Measurements from ENCODE around the gene DNAAF3.
A peak's percentile ranks its signal among the peaks of the same experiment; 100 is the strongest.

DNAAF3 gene

DNA sequence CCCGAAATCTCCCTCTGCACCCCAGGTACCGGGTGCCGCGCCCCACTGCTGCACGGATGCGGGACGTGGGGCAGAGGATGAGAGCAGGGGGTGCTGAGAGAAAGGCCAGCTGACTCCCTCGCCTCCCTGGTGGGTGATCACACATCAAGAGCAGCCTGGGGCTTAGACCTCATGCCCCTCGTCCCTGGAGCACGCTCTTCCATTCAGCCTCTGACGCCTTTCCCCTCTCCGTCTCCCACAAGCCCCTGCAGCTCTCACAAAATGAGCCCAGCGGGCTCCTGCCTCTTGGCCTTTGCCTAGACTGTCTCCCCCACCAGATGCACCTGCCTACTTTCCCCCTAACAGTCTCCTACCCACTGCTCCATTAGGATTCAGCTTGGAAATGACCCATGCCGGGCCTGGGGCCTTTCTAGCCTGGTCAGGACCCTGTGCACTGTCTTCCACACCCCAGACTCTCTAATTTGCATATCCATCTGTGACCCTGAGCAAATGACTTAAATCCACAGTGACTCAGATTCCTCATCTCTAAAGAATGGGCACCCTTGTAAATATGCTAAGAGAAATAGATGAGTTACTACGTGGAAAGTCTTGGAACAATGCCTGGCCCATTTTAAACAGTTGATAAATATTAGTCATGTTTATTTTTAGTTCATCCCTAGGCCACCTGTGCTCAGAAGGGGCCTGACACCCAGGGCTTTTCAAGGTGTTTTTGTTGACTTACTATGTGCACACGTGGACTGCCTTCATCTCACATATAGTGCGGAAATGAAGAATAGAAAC, 43.5 kb upstream of the DNAAF3 start (continued):
- TF ChIP-seq PATZ1 (tag by site-specific recombination; IDR thresholded peaks at IDR 0.05) (0 out of 2 replicates have a peak, but pooled peaks have one; percentile 17), GLIS1 (tag by site-specific recombination; IDR thresholded peaks at IDR 0.05) (peak; percentile 81), PRDM1 (tag by site-specific recombination; IDR thresholded peaks at IDR 0.05) (peak; percentile 44), SP3 (tag by site-specific recombination; IDR thresholded peaks at IDR 0.05) (no peak)

DNA sequence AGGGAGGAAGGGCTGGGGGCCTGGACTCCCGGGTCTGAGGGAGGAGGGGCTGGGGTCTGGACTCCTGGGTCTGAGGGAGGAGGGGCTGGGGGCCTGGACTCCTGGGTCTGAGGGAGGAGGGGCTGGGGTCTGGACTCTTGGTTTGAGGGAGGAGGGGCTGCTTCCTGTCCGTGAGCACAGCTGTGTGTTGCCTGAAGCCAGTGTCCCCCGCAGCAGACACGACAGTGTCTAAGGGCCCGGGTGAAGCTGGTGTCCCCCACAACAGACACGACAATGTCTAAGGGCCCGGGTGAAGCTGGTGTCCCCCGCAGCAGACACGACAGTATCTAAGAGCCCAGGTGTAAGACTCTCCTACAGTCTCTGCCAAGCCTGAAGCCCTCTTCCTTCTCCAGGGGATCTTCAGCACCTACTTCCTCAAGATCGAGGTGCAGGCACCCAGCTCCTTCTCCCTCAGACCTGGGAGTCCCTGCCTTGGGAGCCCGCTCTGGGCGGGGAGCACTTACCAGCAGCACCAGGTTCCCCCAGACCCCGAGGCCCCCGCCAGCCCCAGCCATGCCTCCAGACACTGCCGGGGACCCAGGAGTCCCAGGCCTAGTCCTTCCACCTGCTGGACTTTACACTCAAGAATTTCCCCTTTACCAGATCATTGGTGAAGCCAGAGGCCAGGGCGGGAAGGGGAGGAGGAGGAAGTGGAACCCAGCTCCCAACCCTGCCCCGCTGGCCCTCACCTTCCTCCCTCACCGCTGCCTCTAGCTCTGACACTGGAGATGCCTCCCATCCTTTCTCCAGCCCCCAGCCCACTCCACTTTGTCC, 42.7 kb upstream of the DNAAF3 start, which contains the start of gene PTPRH:
PTPRH (minus strand) TSS at position 622 of the 813 bp plus-strand sequence; CDS start at position 554, 68 bp downstream.
- Histone ChIP-seq H3K4me3 (ENCODE audit: low read depth, low read length) (no peak within 1 kb of the TSS), H3K4me1 (ENCODE audit: control insufficient read depth, insufficient read depth, low read length) (peaks cover 13% of the 10 kb centered on the region), H3K27ac (ENCODE audit: extremely low read depth, low read depth, low read length) (peak within 1 kb of the TSS; percentile 22; the same call in 1 of the 2 replicates), H3K36me3 (ENCODE audit: control insufficient read depth in 2 of 2, insufficient read depth in 1 of 2, low read length in 2 of 2) (no peaks in the 10 kb centered on the region), H3K9me3 (ENCODE audit: control insufficient read depth, insufficient read depth, low read depth, low read length) (no peaks in the 10 kb centered on the region; the same call in 1 of the 2 replicates)
- POLR2A ChIA-PET = interaction anchor here (1.2 kb wide), 1 partner anchor 198 kb away, joined by 3 read pairs; no protein-coding TSS in a partner anchor
- CTCF ChIA-PET = interaction anchor here (0.6 kb wide), 2 partner anchors 68 to 92 kb away, joined by 3 read pairs; no protein-coding TSS in a partner anchor
- TF ChIP-seq ZEB2 (tag by site-specific recombination; IDR thresholded peaks at IDR 0.05) (no peak), ZBTB11 (tag by site-specific recombination; conservative IDR thresholded peaks at IDR 0.05; ENCODE audit: low read depth) (peak; percentile 23; the same call in 1 of the 2 replicates)

DNA sequence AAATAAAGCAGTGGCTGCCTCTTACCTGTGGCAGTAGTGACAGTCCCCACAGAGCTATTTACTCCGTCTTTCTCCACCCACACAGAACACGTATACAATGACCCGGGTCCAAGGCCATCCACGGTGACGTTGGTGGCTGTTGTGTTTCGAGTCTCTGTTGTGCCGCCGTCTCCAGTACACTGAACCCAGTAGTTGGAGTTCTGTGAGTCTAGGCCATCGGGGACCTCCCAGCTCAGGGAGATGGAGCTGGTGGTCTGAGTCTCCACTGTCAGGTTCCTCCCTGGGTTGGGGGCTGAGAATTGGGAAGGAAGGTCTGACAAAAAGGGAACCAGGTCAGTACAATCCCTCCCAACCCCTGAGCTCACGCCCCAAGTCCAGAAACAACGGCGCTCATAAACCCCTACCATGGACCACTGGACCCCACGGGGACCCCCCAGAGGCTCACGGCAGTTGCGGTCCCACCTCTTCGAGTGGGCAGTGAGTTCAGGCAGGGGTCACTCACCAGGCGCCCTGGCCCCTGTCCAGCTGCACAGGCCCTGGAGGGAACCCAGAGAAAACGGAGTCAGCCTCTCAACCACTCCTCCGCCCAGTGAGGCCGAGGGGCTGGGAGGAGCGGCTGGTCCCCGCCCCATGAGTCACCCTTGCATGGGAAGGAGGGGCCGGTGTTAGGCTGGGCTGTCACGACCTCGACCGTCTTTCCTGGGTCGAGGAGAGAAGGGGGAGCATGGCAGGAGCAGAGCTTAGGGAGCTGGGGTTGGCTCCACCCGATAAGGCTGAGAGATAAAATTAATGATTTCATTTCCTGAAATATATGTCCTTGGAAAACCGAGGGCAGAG, 40.5 kb upstream of the DNAAF3 start:
- Histone ChIP-seq H3K9me3 (ENCODE audit: control insufficient read depth, insufficient read depth, low read depth, low read length) (no peaks in the 10 kb centered on the region), H3K36me3 (ENCODE audit: control insufficient read depth in 2 of 2, insufficient read depth in 1 of 2, low read length in 2 of 2) (no peaks in the 10 kb centered on the region), H3K27ac (ENCODE audit: extremely low read depth, low read depth, low read length) (no peak overlapping the region), H3K4me3 (ENCODE audit: low read depth, low read length) (peak overlapping the region; percentile 4), H3K4me1 (ENCODE audit: control insufficient read depth, insufficient read depth, low read length) (peaks cover 13% of the 10 kb centered on the region)
- ChIA-PET CTCF (interaction anchor here (0.7 to 1.4 kb wide), 3 partner anchors 46 to 269 kb away, joined by 3 to 5 read pairs (median 3); partner anchors contain the start of gene PPP6R1), POLR2A (interaction anchor here (0.6 to 2.1 kb wide), 6 partner anchors 9 to 201 kb away, joined by 3 to 6 read pairs (median 4); partner anchors contain the start of genes PPP6R1 and UBE2S)
- peak; percentile 54; the same call in 1 of the 2 replicates for TF ChIP-seq ZXDB (tag by site-specific recombination; IDR thresholded peaks at IDR 0.05)
- TF ChIP-seq, protein P1, sequence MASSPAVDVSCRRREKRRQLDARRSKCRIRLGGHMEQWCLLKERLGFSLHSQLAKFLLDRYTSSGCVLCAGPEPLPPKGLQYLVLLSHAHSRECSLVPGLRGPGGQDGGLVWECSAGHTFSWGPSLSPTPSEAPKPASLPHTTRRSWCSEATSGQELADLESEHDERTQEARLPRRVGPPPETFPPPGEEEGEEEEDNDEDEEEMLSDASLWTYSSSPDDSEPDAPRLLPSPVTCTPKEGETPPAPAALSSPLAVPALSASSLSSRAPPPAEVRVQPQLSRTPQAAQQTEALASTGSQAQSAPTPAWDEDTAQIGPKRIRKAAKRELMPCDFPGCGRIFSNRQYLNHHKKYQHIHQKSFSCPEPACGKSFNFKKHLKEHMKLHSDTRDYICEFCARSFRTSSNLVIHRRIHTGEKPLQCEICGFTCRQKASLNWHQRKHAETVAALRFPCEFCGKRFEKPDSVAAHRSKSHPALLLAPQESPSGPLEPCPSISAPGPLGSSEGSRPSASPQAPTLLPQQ (tag by site-specific recombination; IDR thresholded peaks at IDR 0.05) = peak; percentile 31; the same call in 1 of the 2 replicates
- TF ChIP-seq ZNF140 (tag by site-specific recombination; IDR thresholded peaks at IDR 0.05) = no peak
- peak; percentile 87 for TF ChIP-seq ZIC2 (tag by site-specific recombination; IDR thresholded peaks at IDR 0.05)
- peak; percentile 89; the same call in 1 of the 2 replicates for TF ChIP-seq ZNF610 (tag by site-specific recombination; IDR thresholded peaks at IDR 0.05; ENCODE audit: borderline replicate concordance)
- peak; percentile 84 for TF ChIP-seq GLIS1 (tag by site-specific recombination; IDR thresholded peaks at IDR 0.05)
- TF ChIP-seq KLF1 (tag by site-specific recombination; IDR thresholded peaks at IDR 0.05) = peak; percentile 98
- TF ChIP-seq MZF1 (tag by site-specific recombination; IDR thresholded peaks at IDR 0.05; ENCODE audit: borderline replicate concordance) = no peak
- TF ChIP-seq SP3 (tag by site-specific recombination; IDR thresholded peaks at IDR 0.05) = peak; percentile 88
- TF ChIP-seq ZNF398 (tag by site-specific recombination; IDR thresholded peaks at IDR 0.05) = no peak
- peak; percentile 38; the same call in 1 of the 2 replicates for TF ChIP-seq KLF16 (tag by site-specific recombination; IDR thresholded peaks at IDR 0.05)
- no peak for TF ChIP-seq MYNN (tag by site-specific recombination; IDR thresholded peaks at IDR 0.05; ENCODE audit: borderline replicate concordance)

Data from HEK293 (cell line).